ENCODE measurements around the gene MCC.

The MCC gene

DNA sequence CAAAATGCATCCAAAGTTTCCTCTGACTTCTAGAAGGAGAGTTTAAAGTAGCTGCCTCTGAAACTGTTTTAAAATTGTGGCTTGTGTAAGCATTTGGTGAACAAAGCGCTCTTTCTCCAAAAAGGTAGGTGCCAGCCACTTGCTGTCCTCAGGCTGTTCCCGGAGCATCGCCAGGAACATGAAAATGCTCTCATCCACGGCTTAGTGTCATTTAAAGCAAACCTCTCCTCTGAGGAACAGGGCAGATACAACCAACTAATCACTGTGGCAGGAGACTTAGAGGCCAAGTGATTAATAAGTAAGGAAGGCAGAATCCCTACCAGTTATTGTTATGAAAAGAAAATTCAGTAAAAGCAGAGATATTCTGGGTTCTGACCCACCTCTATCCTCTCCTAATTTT is 346.1 kb downstream of the MCC start:
- DNase-seq (ENCODE audit: low spot score), result no peak

DNA sequence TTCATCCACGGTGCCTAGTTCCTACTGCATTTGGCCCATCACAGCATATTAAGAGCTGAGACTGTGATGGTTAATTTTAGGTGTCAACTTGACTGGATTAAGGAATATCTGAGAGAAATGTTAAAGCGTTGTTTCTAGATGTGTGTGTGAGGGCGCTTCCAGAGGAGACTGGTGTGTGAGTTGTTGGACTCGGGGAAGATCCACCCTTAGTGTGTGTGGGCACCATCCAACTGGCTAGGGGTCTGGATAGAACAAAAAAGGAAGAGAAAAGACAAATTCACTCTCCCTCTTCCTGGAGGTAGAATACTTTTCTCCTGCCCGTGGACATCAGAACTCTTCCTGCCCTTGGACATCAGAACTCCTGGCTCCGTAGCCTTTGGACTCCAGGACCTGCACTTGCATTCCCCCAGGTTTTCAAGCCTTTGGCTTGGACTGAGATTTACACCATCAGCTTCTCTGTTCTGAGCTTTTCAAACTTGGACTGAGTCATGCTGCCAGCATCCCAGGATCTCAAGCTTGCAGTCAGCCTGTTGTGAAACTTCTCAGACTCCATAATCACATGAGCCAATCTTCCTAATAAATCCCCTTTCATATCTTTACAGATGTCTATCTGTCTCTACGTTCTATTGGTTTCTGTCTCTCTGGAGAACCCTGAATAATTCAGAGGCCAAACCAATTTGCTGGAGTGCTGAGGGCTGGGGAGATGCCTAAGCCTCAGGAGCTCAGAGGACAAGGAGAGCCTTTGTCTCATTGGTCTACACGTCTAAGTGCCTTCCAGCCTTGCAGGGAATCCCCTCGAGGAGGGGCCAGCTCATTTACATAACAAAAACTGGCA is 347.2 kb downstream of the MCC start:
- no peak for DNase-seq (ENCODE audit: low spot score)

DNA sequence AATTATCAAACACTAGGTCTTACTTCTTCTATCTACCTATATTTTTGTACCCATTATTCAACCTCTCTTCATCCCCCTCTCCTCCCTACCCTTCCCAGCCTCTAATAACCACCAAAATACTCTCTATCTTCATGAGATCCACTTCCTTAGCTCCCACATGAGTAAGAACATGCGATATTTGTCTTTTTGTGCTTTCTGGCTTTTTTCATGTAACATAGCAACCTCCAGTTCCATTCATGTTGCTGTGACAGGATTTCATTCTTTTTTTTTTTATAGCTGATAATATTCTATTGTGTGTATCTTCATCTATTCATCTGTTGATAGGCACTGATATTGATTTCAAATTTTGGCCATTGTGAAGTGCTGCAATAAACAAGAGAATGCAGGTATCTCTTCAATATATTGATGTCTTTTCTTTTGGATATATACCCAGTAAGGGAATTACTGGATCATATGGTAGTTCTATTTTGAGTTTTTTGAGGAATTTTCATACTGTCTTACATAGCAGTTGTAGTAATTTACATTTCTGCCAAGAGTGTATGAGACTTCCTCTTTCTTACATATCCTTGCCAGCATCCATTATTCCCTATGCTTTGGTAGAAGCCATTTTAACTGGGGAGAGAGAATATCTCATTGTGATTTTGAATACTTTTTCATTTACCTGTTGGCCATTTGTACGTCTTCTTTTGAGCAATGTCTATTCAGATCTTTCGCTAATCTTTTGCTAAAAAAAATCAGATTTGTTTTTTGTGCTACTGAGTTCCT is 354.9 kb downstream of the MCC start:
- no peak for DNase-seq (ENCODE audit: low spot score)

DNA sequence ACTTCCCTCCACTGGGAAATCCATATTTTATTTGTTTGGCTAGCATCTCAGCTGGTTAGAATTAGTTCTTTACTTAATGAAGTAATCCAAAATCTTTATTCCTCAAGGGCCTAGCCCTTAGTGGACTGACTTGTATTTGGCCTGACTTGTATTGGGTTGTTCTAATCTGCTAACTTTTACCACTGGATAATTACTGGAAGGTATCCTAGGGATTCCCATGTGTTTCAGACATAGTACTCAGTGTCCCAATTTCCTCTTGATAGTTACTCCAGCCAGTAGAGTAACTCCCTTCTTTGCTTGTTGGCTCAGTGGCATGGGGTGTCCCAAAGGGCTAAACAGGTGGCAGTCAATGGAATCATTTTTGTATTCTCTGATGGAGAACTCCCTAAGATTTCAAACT is 355.7 kb downstream of the MCC start:
- no peak for DNase-seq (ENCODE audit: low spot score)

- no peak for DNase-seq (ENCODE audit: low spot score)
Measured at GRCh38 chr5:113128641-113129330, 359.5 kb downstream of the MCC start.

DNA sequence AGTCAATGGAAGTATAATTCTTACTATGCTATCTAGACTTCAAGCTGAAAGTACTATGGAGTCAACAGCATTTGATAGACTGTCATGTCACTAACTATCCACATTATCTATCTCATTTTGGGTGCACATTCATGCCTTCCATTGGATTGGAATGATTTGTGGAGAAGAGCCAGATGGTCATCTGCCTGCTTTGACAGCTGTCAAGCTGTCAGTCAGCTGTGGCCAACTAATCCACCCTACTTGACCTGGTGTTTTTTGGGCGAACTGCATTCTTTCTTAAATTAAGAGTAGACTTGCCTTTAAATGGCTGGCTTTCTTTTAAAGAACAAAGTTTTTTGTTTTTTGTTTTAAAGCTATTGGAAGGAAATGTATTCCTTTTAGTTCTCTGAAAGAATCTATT is 360.2 kb downstream of the MCC start:
- DNase-seq (ENCODE audit: low spot score), result no peak

DNA sequence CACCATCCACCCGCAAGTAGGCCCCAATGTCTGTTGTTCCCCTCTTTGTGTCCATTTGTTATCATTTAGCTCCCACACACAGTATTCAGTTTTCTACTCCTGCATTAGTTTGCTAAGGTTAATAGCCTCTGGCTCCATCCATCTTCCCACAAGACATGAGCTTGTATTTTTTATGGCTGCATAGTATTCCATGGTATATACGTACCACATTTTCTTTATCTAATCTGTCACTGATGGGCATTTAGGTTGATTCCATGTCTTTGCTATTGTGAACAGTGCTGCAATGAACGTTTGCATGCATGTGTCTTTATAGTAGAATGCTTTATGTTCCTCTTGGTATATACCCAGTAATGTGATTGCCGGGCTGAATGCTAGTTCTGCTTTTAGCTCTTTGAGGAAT is 361.2 kb downstream of the MCC start:
- no peak for DNase-seq (ENCODE audit: low spot score)

GRCh38 chr5:113125371-113125770 is 362.9 kb downstream of the MCC start:
- no peak for DNase-seq (ENCODE audit: low spot score)

DNA sequence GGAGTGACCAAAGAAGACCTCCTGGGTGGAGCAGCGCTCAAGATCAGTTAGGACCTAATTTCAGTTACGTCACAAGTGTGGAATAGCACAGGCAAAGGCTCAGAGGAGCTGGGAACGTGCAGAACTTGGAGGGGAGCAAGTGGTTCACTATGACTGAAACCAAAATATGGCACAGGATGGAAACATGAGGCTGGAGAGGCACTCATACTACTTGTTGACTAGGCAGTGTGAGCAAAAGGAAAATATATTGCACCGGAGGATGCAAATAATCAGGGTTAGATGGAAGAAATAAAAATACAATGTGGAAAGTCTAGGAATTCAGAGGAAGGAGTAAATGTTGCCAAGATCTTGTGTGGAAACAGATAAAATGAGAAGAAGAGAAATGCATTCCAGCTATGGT is 363.3 kb downstream of the MCC start:
- no peak for DNase-seq (ENCODE audit: low spot score)

- DNase-seq (ENCODE audit: low spot score), result no peak
Measured at GRCh38 chr5:113124265-113124664, 364.0 kb downstream of the MCC start.

DNA sequence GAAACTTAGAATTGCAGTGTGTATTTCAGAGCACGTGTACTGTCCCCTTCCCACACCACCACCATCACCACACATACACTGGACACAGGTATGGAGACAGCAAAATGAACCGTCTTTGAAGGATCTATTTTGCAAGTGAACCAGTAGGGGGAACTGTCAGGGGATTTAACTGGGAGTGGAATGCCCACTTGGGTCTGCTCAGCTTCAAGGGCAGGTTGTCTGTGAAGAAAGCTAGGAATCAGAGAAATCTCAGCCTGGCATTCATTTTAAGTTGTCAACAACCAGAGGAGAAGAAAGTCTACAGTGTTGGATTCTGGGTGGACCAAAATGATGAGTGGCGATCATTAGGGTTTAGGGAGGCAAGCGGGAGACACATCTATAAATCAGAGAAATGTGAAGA is 364.6 kb downstream of the MCC start:
- peak; percentile 31 for DNase-seq (ENCODE audit: low spot score)

DNA sequence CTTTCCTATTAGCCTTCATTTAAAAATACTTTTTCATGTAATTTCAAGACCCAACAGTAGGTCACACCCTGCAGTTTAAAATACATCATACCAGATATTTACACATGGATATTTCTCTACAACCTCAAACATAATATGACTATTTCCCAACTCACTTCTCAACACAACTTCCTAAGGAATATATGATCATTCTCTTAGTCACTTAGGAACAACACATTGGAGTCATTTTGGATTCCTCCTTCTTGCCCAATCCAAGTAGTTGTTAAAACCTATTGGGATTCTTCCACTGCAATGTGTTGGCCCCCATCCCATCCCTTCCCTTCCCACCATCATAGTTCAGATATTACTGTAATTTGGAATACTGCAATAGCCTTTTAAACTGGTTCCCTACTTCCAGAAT is 366.2 kb downstream of the MCC start:
- no peak for DNase-seq (ENCODE audit: low spot score)

GRCh38 chr5:113119246-113119924 is 368.9 kb downstream of the MCC start:
- DNase-seq (ENCODE audit: low spot score), result no peak

DNA sequence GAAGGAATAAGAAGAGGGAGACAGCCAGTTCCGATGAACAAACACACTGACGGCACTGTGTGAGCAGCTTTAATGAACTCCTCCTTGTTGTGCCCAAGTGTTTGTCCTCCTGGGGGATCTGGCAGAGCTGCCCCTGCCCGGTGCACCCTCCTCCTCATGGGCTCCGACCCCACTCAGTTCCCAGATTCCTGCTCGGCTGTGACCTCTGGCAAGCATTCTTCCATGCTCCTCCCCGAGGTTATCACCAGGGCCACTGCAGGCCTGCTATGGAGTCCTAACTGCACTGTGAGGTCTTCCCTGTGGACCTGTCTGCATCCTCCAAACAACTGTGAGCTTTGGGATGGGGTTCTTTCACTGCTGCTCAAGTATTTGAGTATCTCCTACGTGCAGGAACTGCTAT is 369.5 kb downstream of the MCC start:
- DNase-seq (ENCODE audit: low spot score), result no peak

- no peak for DNase-seq (ENCODE audit: low spot score)
Measured at GRCh38 chr5:113118298-113118697, 370.0 kb downstream of the MCC start.

DNA sequence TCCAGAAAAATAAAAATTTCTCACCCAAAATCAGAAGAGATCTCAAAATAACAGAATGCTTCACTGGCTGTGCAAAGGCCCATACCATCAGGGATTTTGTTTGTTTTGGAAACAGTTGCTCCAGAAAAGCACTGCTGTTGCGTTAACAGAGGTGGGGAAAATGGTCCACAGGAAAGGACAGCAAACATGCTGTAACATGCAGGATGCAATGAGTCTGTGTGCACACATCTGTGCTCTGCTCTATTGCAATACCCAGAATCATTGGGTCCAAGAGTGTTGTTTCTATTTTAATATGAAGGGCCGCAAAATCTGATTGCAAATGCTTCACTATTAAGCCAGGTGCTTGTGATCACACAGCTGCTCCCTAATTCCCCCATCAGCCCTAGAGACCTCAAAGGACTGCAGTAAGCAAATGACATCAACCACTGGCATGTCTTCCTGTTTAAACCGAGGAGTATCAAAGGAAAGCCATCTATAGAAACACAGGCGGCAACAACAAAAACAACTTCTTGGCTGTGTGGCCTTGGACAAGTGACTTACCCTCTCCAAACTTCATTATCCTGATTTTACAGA is 370.6 kb downstream of the MCC start:
- peak; percentile 56 for DNase-seq (ENCODE audit: low spot score)

DNA sequence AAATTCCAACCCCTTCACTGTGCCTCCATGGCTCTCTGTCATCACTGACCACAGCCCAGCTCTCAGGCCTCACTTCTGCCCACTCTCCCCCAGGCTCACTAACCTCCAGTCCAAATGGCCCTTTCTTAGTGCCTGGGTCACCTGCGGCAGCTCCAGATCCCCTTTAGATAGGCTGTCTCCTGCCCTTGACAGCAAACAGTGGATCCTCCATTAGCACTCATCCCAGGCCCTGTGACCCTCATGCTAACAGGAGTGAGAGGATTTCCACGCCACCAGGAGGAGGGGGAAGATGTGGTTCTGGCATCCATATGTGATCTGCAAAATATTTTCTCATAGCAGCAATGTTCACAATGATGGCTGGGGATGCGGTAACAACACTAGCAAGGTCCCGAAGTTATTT is 372.3 kb downstream of the MCC start:
- DNase-seq (ENCODE audit: low spot score), result no peak

DNA sequence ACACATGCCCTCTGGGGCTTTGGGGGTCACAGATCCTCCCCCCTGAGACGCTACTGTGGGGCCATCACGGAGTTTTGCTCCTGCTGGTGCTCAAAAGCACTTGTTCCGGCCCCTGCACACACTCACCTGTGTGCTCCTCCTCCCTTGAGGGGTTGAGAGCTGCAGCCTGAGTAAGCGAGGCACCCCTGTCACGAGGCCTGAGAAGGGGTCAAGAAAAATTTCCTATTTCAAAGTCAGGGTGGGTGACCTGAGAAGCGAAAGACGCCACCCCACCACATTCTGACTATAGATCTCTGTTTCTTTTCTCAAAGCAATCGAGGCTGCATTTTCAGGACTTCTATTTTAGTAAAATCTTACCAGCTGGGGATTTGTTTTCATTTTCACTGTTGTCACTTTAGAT is 373.2 kb downstream of the MCC start:
- DNase-seq (ENCODE audit: low spot score), result no peak

DNA sequence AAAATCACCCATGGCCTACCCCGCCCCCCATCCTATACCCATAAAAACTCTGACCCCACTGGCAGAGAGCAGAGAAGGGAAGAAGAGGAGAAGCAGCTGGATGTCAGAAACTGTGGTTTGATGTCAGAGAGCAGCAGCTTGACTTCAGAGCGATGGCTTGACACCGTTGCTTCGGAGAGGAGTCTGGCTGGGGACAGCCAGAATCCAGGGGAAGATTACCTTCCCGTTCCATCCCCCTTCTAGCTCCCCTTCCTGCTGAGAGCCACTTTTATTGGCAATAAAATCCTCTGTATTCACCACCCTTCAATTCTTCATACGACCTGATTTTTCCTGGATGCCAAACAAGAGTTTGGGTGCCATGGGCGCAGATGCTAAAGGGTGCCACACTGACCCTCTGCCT is 373.7 kb downstream of the MCC start:
- DNase-seq (ENCODE audit: low spot score), result no peak

- no peak for DNase-seq (ENCODE audit: low spot score)
Measured at GRCh38 chr5:113112435-113112834, 375.8 kb downstream of the MCC start.

DNA sequence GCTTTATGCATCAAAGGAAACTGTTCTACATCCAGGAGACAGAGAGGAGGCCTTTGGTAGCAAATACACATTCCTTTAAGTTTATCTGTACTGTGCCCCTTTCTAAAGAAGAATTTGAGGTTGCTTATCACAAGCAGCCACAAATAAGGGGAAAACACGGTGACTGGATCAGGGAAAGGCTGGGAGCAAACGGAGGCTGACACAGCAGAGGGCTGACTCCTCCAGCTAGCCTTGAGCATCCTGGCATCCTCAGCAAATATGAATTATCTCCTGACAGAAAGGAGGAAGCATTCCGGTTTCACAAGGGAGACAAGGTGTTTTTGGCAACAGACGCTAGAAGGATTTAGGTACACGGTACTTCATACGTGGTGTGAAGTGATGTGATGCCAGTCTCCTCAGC is 378.1 kb downstream of the MCC start:
- no peak for DNase-seq (ENCODE audit: low spot score)

GRCh38 chr5:113109344-113109743 is 378.9 kb downstream of the MCC start:
- DNase-seq (ENCODE audit: low spot score), result no peak

All from NAMALWA (cell line).